H1 (cell line): ENCODE data around the gene DPP8. TPM values are rescaled to one million over a fixed set of nuclear protein-coding genes. Genes with fewer than 3 reads are reported as not detected.

Experiments used
- BRCA1 ChIP-seq: IDR thresholded peaks from 2 replicates; pipeline ENCODE4 v1.6.1; 2012; ENCODE audit warnings: low read depth, low read length, improper control_type of control experiment
- CREB1 ChIP-seq: IDR thresholded peaks from 2 replicates; pipeline ENCODE4 v1.6.1; 2012; ENCODE audit warnings: inconsistent platforms
- GABPA ChIP-seq: IDR thresholded peaks from 2 replicates; pipeline ENCODE4 v1.6.1; 2011; ENCODE audit warnings: mild to moderate bottlenecking, low read length, moderate library complexity, borderline replicate concordance; ENCODE audit not compliant: insufficient read depth
- KDM5A ChIP-seq: fragments of 200-600 bp; IDR thresholded peaks from 2 replicates; pipeline ENCODE4 v1.7.1; 2012; ENCODE audit warnings: mild to moderate bottlenecking, low read length, inconsistent platforms, mixed read lengths
- POLR2AphosphoS5 ChIP-seq: IDR thresholded peaks from 2 replicates; pipeline ENCODE4 v1.6.1; 2011; ENCODE audit warnings: low read depth, low read length
- SAP30 ChIP-seq: fragments of 300-600 bp; sonication (generic); IDR thresholded peaks from 2 replicates; pipeline ENCODE4 v1.7.1; 2012; ENCODE audit warnings: low read length, moderate library complexity, mild to moderate bottlenecking, inconsistent platforms; ENCODE audit not compliant: insufficient read depth, insufficient replicate concordance
- polyA plus RNA-seq, 7 experiments: library from polyadenylated mRNA; depleted of rRNA in 3 of 7; stranded (reverse) in 5 of 7; unstranded in 2 of 7; fragments of >200 nt in 5 of 7; fragments of 200-250 nt in 2 of 7; gene quantifications; 1 replicate in 5 of 7; 2 replicates in 1 of 7; 4 replicates in 1 of 7; pipeline versions ENCODE4 v1.2.1 to v1.2.3, GENCODE V29; 2011 to 2013; ENCODE audit warnings: missing spikeins in 2 of 7, mixed read lengths in 2 of 7
- total RNA-seq: library from RNA; stranded (reverse); fragmentation: NEBNext Ultra II Directional; extraction: Animal tissue kit (Norgen Biotek cat#: 25700); gene quantifications from 2 replicates; pipeline ENCODE4 v1.2.1, GENCODE V29; 2021

Gene DPP8
- total and polyA plus RNA-seq, 2 of the 8 experiments (the other 6 are each of a cell fraction or from before 2014, with no cell fraction given), result 9.9 to 26.0 TPM

GRCh38 chr15:65394936-65395335 is 122.6 kb downstream of the DPP8 start (continued):
- TF ChIP-seq POLR2AphosphoS5 (no peak), KDM5A (no peak), BRCA1 (no peak), CREB1 (no peak), SAP30 (no peak), GABPA (no peak)
